ENCODE results near the gene CFB.
"Not testable (repeated sequence)": the region's sequence is repeated elsewhere in the genome, so short reads cannot be mapped to it uniquely, and the experiment has no call there.

The CFB gene

GRCh38 chr6:31945507-31946369 lies at the start of gene CFB:
CFB (plus strand) TSS chr6:31946095; CDS start chr6:31946222, 127 bp downstream.
- no peak for DNase-seq (ENCODE audit: low spot score)

- no peak for DNase-seq (ENCODE audit: low spot score)
Measured at GRCh38 chr6:31896493-31896855, 49.4 kb upstream of the CFB start.

GRCh38 chr6:31896856-31897611 lies 48.9 kb upstream of the CFB start:
- DNase-seq (ENCODE audit: low spot score), result peak; percentile 25

- peak; percentile 92 for DNase-seq (ENCODE audit: low spot score)
Measured at GRCh38 chr6:31897612-31898382, 48.1 kb upstream of the CFB start, which contains the start of gene EHMT2. EHMT2 (minus strand) TSS chr6:31897698; CDS start chr6:31897677, 21 bp downstream.

- DNase-seq (ENCODE audit: low spot score), result peak; percentile 71
Measured at GRCh38 chr6:31898383-31899011, 47.4 kb upstream of the CFB start.

- DNase-seq (ENCODE audit: low spot score), result no peak
Measured at GRCh38 chr6:31899215-31899614, 46.7 kb upstream of the CFB start.

- no peak for DNase-seq (ENCODE audit: low spot score)
Measured at GRCh38 chr6:31899882-31900722, 45.8 kb upstream of the CFB start.

GRCh38 chr6:31900917-31901414 lies 44.9 kb upstream of the CFB start:
- DNase-seq (ENCODE audit: low spot score), result no peak

- DNase-seq (ENCODE audit: low spot score), result peak; percentile 64
Measured at GRCh38 chr6:31901415-31901952, 44.4 kb upstream of the CFB start.

GRCh38 chr6:31901953-31902643 lies 43.8 kb upstream of the CFB start, which contains the start of gene ZBTB12:
ZBTB12 (minus strand) TSS chr6:31902086; CDS start chr6:31901305, 781 bp downstream.
- DNase-seq (ENCODE audit: low spot score), result peak; percentile 97

- DNase-seq (ENCODE audit: low spot score), result no peak
Measured at GRCh38 chr6:31903957-31904356, 41.9 kb upstream of the CFB start.

GRCh38 chr6:31905041-31905440 lies 40.9 kb upstream of the CFB start:
- DNase-seq (ENCODE audit: low spot score), result no peak

- no peak for DNase-seq (ENCODE audit: low spot score)
Measured at GRCh38 chr6:31906122-31906521, 39.8 kb upstream of the CFB start.

- not testable (repeated sequence) for DNase-seq (ENCODE audit: low spot score)
Measured at GRCh38 chr6:31906727-31907126, 39.2 kb upstream of the CFB start.

- no peak for DNase-seq (ENCODE audit: low spot score)
Measured at GRCh38 chr6:31907158-31907813, 38.6 kb upstream of the CFB start.

- not testable (repeated sequence) for DNase-seq (ENCODE audit: low spot score)
Measured at GRCh38 chr6:31908255-31908654, 37.6 kb upstream of the CFB start.

- DNase-seq (ENCODE audit: low spot score), result no peak
Measured at GRCh38 chr6:31908791-31909190, 37.1 kb upstream of the CFB start.

GRCh38 chr6:31909298-31909697 lies 36.6 kb upstream of the CFB start:
- not testable (repeated sequence) for DNase-seq (ENCODE audit: low spot score)
